Activated CD8-positive, alpha-beta memory T cell treated with anti-CD3 and anti-CD28 coated beads, Interleukin-2, amount 50 U/mL, for 24 hours (primary cell): ENCODE results near the gene GADL1.

Experiments
- DNase-seq: peaks from one replicate; pipeline ENCODE4 v3.0.0-alpha.2; 2020; ENCODE audit errors: extremely low read depth

Gene GADL1

DNA sequence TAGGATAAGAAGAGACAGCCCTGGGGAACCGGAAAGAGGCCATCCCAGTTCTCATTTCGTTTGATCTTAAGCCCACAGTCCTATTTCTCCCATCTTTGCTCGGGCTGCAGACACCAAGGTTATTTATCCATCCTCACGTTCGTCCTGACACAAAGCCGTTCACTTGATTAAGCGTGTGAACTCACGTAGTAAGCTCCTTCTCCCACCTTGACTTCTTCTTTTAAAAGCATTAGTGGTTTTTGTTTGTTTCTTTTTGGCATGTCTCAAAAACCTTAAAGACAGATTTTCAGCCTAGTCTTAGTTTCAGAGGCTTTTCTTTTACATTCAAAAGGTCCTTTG, 217.1 kb downstream of the GADL1 start:
- DNase-seq = no peak

DNA sequence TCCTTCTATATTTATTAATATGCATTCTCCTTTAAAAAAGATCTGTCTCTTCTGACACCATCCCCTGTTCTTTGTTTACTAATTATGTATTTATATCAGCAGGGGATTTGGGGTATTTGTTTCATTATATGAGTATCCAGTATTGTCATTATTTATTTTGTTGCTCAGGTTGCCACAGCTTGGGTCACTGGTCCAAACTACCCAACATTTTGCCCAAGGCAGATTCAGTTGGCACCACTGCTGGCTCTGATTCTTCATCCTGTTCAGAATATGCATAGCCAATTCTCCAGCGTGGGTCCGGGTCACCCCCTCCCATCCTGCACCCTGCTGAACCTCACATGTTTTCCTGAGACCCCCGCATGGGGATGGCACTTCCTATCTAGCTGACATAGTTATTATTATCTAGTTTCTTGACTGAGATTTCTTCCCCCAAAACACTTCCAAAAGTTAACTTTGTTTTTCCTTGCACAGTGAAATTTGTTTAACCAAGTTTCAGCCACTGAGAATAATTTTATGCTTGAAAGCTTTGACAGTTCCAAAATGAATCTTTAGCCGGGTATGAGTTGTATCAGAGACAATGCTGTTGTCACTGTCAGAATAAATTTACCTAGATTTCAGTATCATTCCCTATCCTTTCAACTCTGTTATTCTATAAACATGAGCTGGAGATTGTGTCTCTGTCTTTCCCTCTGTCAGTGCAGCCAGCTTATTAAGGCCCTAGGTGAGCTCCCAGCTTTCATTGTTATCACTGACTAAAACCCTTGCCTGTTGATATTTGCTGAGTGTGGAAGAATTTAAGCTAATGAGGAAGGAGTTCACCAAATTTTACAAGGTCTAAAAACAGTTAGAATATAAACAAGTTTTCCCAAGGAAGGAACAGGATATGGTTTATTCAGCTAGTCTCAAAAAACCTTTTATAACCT, 217.8 kb downstream of the GADL1 start:
- DNase-seq = no peak
